GM23338 (cell line): ENCODE results near the gene FBXO47. TPM values are rescaled to one million over a fixed set of nuclear protein-coding genes. Genes with fewer than 3 reads are reported as not detected.

ENCODE experiments used
- ATAC-seq: fragments of 200-7000 bp; cut with Tn5 transposase; 3 replicates; pipeline ENCODE4 v1.9.1; 2020
- DNase-seq: peaks from one replicate; pipeline ENCODE4 v3.0.0-alpha.2; 2015; ENCODE audit warnings: low spot score
- H2AFZ ChIP-seq: fragments of 200-600 bp; sonication (generic); 2 replicates; pipeline ENCODE4 v1.8.0; 2016; ENCODE audit warnings: antibody characterized with exemption, mild to moderate bottlenecking, moderate library complexity
- H3F3A ChIP-seq: fragments of 200-600 bp; sonication (generic); replicated peaks from 2 replicates; pipeline ENCODE4 v1.8.0; 2017; ENCODE audit warnings: antibody characterized with exemption, mixed run types, low read depth
- H3K27ac ChIP-seq: fragments of 200-600 bp; sonication (generic); 2 replicates; pipeline ENCODE4 v1.6.1; 2016; ENCODE audit warnings: low read depth
- H3K27me3 ChIP-seq: fragments of 200-600 bp; sonication (generic); 2 replicates; pipeline ENCODE4 v1.8.0; 2016; ENCODE audit warnings: mild to moderate bottlenecking, mixed run types, moderate library complexity; ENCODE audit not compliant: insufficient read depth
- H3K36me3 ChIP-seq: fragments of 200-600 bp; sonication (generic); 2 replicates; pipeline ENCODE4 v1.8.0; 2016; ENCODE audit warnings: mild to moderate bottlenecking; ENCODE audit not compliant: insufficient read depth
- H3K4me1 ChIP-seq: fragments of 200-600 bp; sonication (generic); 2 replicates; pipeline ENCODE4 v1.8.0; 2016; ENCODE audit warnings: mild to moderate bottlenecking, moderate library complexity; ENCODE audit not compliant: insufficient read depth
- H3K4me2 ChIP-seq: fragments of 200-600 bp; sonication (generic); 2 replicates; pipeline ENCODE4 v1.7.1; 2017; ENCODE audit warnings: mixed run types
- H3K4me3 ChIP-seq: fragments of 200-600 bp; sonication (generic); 2 replicates; pipeline ENCODE4 v1.6.1; 2016; ENCODE audit warnings: mixed run types
- H3K79me2 ChIP-seq: fragments of 200-600 bp; sonication (generic); replicated peaks from 2 replicates; pipeline ENCODE4 v1.8.0; 2017; ENCODE audit warnings: mild to moderate bottlenecking; ENCODE audit not compliant: insufficient read depth
- H3K9me2 ChIP-seq: fragments of 200-600 bp; sonication (generic); 2 replicates; pipeline ENCODE4 v1.8.0; 2017; ENCODE audit not compliant: insufficient read depth
- H4K20me1 ChIP-seq: fragments of 200-600 bp; sonication (generic); replicated peaks from 2 replicates; pipeline ENCODE4 v1.8.0; 2017; ENCODE audit warnings: mild to moderate bottlenecking; ENCODE audit not compliant: insufficient read depth
- H3K27ac Mint-ChIP-seq: 2 replicates; pipeline ENCODE4 v1.8.0; 2020; ENCODE audit warnings: inconsistent platforms, mild to moderate bottlenecking, moderate library complexity, mixed read lengths
- H3K27me3 Mint-ChIP-seq: 3 replicates; pipeline ENCODE4 v1.8.0; 2022; ENCODE audit warnings: low read depth, mild to moderate bottlenecking, moderate library complexity, mixed read lengths, inconsistent platforms; ENCODE audit not compliant: insufficient read depth, poor library complexity
- H3K36me3 Mint-ChIP-seq: 3 replicates; pipeline ENCODE4 v1.8.0; 2021; ENCODE audit warnings: low read depth, mild to moderate bottlenecking, inconsistent platforms, moderate library complexity, mixed read lengths
- H3K4me1 Mint-ChIP-seq: 3 replicates; pipeline ENCODE4 v1.8.0; 2020; ENCODE audit warnings: mild to moderate bottlenecking, inconsistent platforms, mixed read lengths
- H3K4me3 Mint-ChIP-seq: 3 replicates; pipeline ENCODE4 v1.8.0; 2021; ENCODE audit warnings: moderate library complexity, mild to moderate bottlenecking, inconsistent platforms, mixed read lengths
- H3K9me3 Mint-ChIP-seq: 3 replicates; pipeline ENCODE4 v1.8.0; 2020; ENCODE audit warnings: moderate library complexity, mild to moderate bottlenecking, inconsistent platforms, mixed read lengths
- CREB1 ChIP-seq: fragments of 250-450 bp; sonication (Bioruptor Pico); IDR thresholded peaks from 2 replicates; pipeline ENCODE4 v1.5.0; 2020; ENCODE audit warnings: low read depth, mild to moderate bottlenecking, moderate library complexity
- EZH2phosphoT487 ChIP-seq: fragments of 200-600 bp; sonication (generic); IDR thresholded peaks from one replicate; pipeline ENCODE4 v1.8.1; 2018; ENCODE audit warnings: antibody characterized with exemption; ENCODE audit not compliant: unreplicated experiment
- JUNB ChIP-seq: IDR thresholded peaks from one replicate; pipeline ENCODE4 v1.6.1; 2016; ENCODE audit warnings: antibody characterized with exemption; ENCODE audit not compliant: unreplicated experiment
- REST ChIP-seq: IDR thresholded peaks from one replicate; pipeline ENCODE4 v1.6.1; 2018; ENCODE audit warnings: antibody characterized with exemption; ENCODE audit not compliant: unreplicated experiment
- STAT1 ChIP-seq: IDR thresholded peaks from one replicate; pipeline ENCODE4 v1.6.1; 2016; ENCODE audit warnings: antibody characterized with exemption; ENCODE audit not compliant: unreplicated experiment
- ZNF114 ChIP-seq: fragments of 250-450 bp; sonication (Bioruptor Pico); IDR thresholded peaks from 2 replicates; pipeline ENCODE4 v1.5.0; 2020; ENCODE audit warnings: mild to moderate bottlenecking, moderate library complexity
- ZNF331 ChIP-seq: fragments of 250-450 bp; sonication (Bioruptor Pico); IDR thresholded peaks from 2 replicates; pipeline ENCODE4 v1.5.0; 2020; ENCODE audit warnings: low read depth, mild to moderate bottlenecking, moderate library complexity
- ZNF462 ChIP-seq: fragments of 250-450 bp; sonication (Bioruptor Pico); IDR thresholded peaks from 2 replicates; pipeline ENCODE4 v1.5.0; 2020; ENCODE audit warnings: mild to moderate bottlenecking, moderate library complexity
- polyA plus RNA-seq: library from polyadenylated mRNA; unstranded; fragments of >200 nt; fragmentation: Nextera tagmentation; extraction: Ambion mirVana; gene quantifications from 2 replicates; pipeline ENCODE4 v1.2.1, GENCODE V29; 2016
- total RNA-seq: library from RNA; depleted of rRNA; stranded (reverse); fragments of >200 nt; shearing (Covaris generic); gene quantifications from 2 replicates; pipeline ENCODE4 v1.2.3, GENCODE V29; 2014
- TF ChIP-seq, protein P1 (sequence below): IDR thresholded peaks from 2 replicates; pipeline ENCODE4 v1.6.1; 2016; ENCODE audit warnings: antibody characterized with exemption

The FBXO47 gene
- total and polyA plus RNA-seq, 2 experiments from 2014 or later: not detected

- no peak for TF ChIP-seq CREB1 (CRISPR knock-in tag)
- no peak for TF ChIP-seq ZNF462 (CRISPR knock-in tag)
Measured at GRCh38 chr17:38893607-38894006, 73.6 kb downstream of the FBXO47 start (continued).

GRCh38 chr17:38893113-38893512 is 74.1 kb downstream of the FBXO47 start:
- no peak overlapping the region for H3K4me3 Mint-ChIP-seq
- no peaks in the 10 kb centered on the region for H3K27me3 Mint-ChIP-seq
- DNase-seq (no peak), ATAC-seq (no peak)
- no peak overlapping the region; the same call in 1 of the 2 replicates for H3K27ac Mint-ChIP-seq
- Histone ChIP-seq H4K20me1 (peaks cover 4% of the 10 kb centered on the region; the same call in 1 of the 2 replicates), H2AFZ (no peak overlapping the region), H3K79me2 (peaks cover 20% of the 10 kb centered on the region), H3K36me3 (no peaks in the 10 kb centered on the region), H3K27me3 (no peaks in the 10 kb centered on the region), H3K4me3 (no peak overlapping the region), H3K9me2 (no peaks in the 10 kb centered on the region), H3F3A (0 out of 2 replicates have a peak, but pooled peaks cover 4% of the 10 kb centered on the region), H3K4me2 (no peak overlapping the region), H3K27ac (peak overlapping the region; percentile 79; the same call in 1 of the 2 replicates), H3K4me1 (peaks cover 12% of the 10 kb centered on the region)
- no peaks in the 10 kb centered on the region for H3K9me3 Mint-ChIP-seq
- H3K36me3 Mint-ChIP-seq: peaks cover 48% of the 10 kb centered on the region
- peaks cover 26% of the 10 kb centered on the region for H3K4me1 Mint-ChIP-seq
- no peak for TF ChIP-seq ZNF114 (CRISPR knock-in tag)
- TF ChIP-seq EZH2phosphoT487: no peak
- TF ChIP-seq JUNB: no peak
- TF ChIP-seq ZNF331 (CRISPR knock-in tag): no peak
- TF ChIP-seq STAT1: no peak
- TF ChIP-seq, protein P1, sequence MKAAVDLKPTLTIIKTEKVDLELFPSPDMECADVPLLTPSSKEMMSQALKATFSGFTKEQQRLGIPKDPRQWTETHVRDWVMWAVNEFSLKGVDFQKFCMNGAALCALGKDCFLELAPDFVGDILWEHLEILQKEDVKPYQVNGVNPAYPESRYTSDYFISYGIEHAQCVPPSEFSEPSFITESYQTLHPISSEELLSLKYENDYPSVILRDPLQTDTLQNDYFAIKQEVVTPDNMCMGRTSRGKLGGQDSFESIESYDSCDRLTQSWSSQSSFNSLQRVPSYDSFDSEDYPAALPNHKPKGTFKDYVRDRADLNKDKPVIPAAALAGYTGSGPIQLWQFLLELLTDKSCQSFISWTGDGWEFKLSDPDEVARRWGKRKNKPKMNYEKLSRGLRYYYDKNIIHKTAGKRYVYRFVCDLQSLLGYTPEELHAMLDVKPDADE: no peak
- no peak for TF ChIP-seq REST
- TF ChIP-seq CREB1 (CRISPR knock-in tag): no peak
